Right atrium auricular region (tissue), 2 donors: ENCODE measurements around the gene ASB1. TPM values are rescaled to one million over a fixed set of nuclear protein-coding genes. Genes with fewer than 3 reads are reported as not detected.

Experiments
- DNase-seq: peaks from one replicate; pipeline ENCODE4 v3.0.0-alpha.2; 2019; ENCODE audit warnings: low spot score
- H3K27ac ChIP-seq, 2 donors: fragments of 200-600 bp; sonication (generic); 1 replicate in 1 of 2; 2 replicates in 1 of 2; pipeline ENCODE4 v1.5.1; 2016 to 2019
- H3K27me3 ChIP-seq, 2 donors: fragments of 200-600 bp; sonication (generic); one replicate each; pipeline versions ENCODE4 v1.5.1 to v1.6.0; 2017 to 2019
- H3K36me3 ChIP-seq: fragments of 200-600 bp; sonication (generic); one replicate; pipeline ENCODE4 v1.5.1; 2016
- H3K4me1 ChIP-seq, 2 donors: fragments of 200-600 bp; sonication (generic); one replicate each; pipeline versions ENCODE4 v1.5.1 to v1.6.0; 2017 to 2019
- H3K4me3 ChIP-seq, 2 donors: fragments of 200-600 bp; sonication (generic); 1 replicate in 1 of 2; 2 replicates in 1 of 2; pipeline ENCODE4 v1.5.1; 2017 to 2019; ENCODE audit warnings: mild to moderate bottlenecking in 1 of 2, moderate library complexity in 1 of 2
- H3K9me3 ChIP-seq, 2 donors: fragments of 200-600 bp; sonication (generic); one replicate each; pipeline ENCODE4 v1.5.1; 2019
- total RNA-seq, 2 donors: library from RNA; depleted of rRNA; stranded (reverse); fragments of >200 nt; gene quantifications; one replicate each; pipeline ENCODE4 v1.1.0, GENCODE V29; 2016
- TF ChIP-seq, protein P1 (sequence below), 2 donors: fragments of 200-600 bp; sonication (generic); IDR thresholded peaks; one replicate each; pipeline ENCODE4 v1.5.1; 2019; ENCODE audit warnings: antibody characterized with exemption in 2 of 2

Gene ASB1
- total RNA-seq, 2 donors from 2014 or later, result 32.3 to 43.6 TPM

DNA sequence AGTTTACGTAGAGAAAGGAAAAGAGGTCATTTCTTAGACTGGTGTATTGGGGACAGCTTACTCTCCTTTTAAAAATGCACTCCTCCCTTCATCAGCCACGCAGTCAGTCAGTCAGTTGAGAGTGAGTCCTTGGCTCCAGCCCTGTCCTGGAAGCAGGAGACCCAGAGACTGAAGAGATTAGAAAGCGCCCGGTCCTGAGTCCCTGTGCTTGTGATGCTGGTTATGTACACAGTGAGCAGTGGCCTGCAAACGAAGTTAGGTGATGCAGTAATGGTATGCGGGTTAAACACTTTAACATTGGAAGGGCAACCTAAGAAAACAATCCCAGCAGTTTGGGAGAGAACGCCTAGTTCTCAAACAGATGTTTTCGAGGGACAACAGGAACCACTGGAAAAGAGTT lies 6.3 kb upstream of the ASB1 start:
- Histone ChIP-seq H3K9me3 (peaks cover 0 to 5% of the 10 kb centered on the region in 2 donors), H3K4me3 (no peak overlapping the region), H3K27me3 (no peaks in the 10 kb centered on the region), H3K36me3 (no peaks in the 10 kb centered on the region), H3K27ac (no peak overlapping the region), H3K4me1 (peaks cover 0 to 22% of the 10 kb centered on the region in 2 donors)
- TF ChIP-seq, protein P1, sequence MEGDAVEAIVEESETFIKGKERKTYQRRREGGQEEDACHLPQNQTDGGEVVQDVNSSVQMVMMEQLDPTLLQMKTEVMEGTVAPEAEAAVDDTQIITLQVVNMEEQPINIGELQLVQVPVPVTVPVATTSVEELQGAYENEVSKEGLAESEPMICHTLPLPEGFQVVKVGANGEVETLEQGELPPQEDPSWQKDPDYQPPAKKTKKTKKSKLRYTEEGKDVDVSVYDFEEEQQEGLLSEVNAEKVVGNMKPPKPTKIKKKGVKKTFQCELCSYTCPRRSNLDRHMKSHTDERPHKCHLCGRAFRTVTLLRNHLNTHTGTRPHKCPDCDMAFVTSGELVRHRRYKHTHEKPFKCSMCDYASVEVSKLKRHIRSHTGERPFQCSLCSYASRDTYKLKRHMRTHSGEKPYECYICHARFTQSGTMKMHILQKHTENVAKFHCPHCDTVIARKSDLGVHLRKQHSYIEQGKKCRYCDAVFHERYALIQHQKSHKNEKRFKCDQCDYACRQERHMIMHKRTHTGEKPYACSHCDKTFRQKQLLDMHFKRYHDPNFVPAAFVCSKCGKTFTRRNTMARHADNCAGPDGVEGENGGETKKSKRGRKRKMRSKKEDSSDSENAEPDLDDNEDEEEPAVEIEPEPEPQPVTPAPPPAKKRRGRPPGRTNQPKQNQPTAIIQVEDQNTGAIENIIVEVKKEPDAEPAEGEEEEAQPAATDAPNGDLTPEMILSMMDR (IDR thresholded peaks at IDR 0.05), result no peak
- no peak for DNase-seq

DNA sequence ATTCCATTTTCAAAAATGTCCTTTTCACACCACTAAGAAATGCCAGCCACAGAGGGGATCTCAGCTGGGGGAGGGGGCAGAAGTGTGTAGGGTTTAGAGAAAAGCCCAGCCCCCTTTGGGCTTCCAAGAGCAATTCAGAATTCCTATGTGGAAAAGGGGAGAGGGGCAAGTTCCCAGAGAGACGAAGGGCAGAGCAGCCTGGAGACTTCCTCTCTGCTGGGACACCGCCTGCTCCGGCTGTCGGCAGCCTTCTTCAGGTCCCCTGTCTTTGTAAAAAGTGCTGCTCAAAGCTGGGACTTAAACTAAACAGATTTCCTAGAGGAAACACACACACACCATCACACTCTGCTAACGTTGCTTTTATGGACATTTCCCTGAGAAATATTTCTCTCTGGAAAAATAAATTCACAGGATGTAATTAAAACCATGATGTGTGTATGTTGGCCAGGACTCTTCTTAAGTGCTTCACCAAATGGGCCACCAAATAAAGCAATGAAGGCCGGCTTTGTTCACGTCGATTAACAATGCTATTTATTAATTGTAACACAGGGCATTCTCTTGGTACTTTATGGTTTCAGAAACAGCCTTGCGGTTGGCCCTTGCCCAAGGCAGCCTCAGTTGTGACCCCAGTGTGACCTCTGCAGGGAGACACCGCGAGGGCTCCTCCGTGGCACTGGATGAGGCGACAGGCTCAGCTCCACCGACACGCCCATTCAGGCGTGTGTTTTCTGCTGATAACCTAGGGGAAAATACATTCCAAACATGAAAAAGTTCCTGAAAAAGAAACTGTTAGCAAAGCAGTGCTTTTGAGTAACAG lies 5.6 kb upstream of the ASB1 start:
- no peak overlapping the region for H3K4me3 ChIP-seq
- peak overlapping the region in 1 of 2 donors; percentile 2 for H3K27ac ChIP-seq
- H3K4me1 ChIP-seq, result peaks cover 0 to 28% of the 10 kb centered on the region in 2 donors
- H3K9me3 ChIP-seq, result no peaks in the 10 kb centered on the region
- TF ChIP-seq, protein P1 (IDR thresholded peaks at IDR 0.05), result no peak
- no peaks in the 10 kb centered on the region for H3K27me3 ChIP-seq
- DNase-seq, result no peak
- no peaks in the 10 kb centered on the region for H3K36me3 ChIP-seq

DNA sequence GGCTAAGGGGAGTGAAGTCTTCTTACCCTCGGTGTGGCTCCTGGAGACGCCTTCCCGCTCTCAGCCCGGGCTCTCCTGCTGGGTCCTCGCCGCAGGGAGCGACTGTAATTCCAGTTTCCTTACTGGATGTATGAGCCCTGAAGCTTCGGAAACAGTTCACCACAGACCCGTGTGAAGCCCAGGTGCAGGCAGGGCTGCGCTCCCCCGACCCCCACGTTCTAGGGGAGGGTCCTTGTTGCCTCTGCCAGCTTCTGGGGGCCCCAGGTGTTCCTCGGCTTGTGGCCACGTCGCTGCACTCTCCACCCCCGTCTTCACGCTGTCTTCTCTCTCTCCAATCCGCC lies 5.1 kb upstream of the ASB1 start:
- TF ChIP-seq, protein P1 (IDR thresholded peaks at IDR 0.05), result no peak
- Histone ChIP-seq H3K4me1 (peaks cover 0 to 32% of the 10 kb centered on the region in 2 donors), H3K27me3 (no peaks in the 10 kb centered on the region), H3K36me3 (no peaks in the 10 kb centered on the region), H3K27ac (no peak overlapping the region), H3K9me3 (no peaks in the 10 kb centered on the region), H3K4me3 (no peak overlapping the region)
- no peak for DNase-seq

DNA sequence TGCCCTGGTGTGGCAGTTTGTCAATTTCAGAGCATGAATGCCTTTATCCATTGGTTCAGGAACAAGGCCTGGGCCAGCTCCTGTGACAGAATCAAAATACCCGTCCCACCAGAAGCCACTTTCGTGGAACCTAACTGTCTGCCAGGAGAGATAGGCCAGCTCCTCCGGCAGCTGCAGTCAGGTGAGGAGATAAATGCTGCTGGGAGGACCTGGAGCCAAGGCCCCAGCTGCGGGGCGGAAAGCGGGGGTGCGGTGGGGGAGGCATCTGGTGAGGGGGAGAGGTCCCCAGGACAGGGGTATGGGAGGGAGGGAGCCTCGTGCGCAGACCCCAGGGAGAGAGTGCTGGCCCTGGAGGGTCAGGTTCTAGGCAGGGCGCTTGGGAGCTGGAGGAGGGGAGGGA lies 4.4 kb upstream of the ASB1 start:
- Histone ChIP-seq H3K36me3 (no peaks in the 10 kb centered on the region), H3K27me3 (no peaks in the 10 kb centered on the region), H3K4me1 (peaks cover 0 to 33% of the 10 kb centered on the region in 2 donors), H3K9me3 (no peaks in the 10 kb centered on the region), H3K4me3 (no peak overlapping the region), H3K27ac (no peak overlapping the region)
- TF ChIP-seq, protein P1 (IDR thresholded peaks at IDR 0.05), result no peak
- DNase-seq, result no peak

GRCh38 chr2:238422940-238423339 lies 3.8 kb upstream of the ASB1 start:
- H3K4me3 ChIP-seq, result no peak overlapping the region
- H3K4me1 ChIP-seq, result peaks cover 0 to 39% of the 10 kb centered on the region in 2 donors
- no peaks in the 10 kb centered on the region for H3K27me3 ChIP-seq
- no peaks in the 10 kb centered on the region for H3K9me3 ChIP-seq
- no peak for DNase-seq
- H3K27ac ChIP-seq, result no peak overlapping the region
- H3K36me3 ChIP-seq, result no peaks in the 10 kb centered on the region
- TF ChIP-seq, protein P1 (IDR thresholded peaks at IDR 0.05), result no peak
